GM19099 (cell line): ENCODE measurements around the gene FLRT1.

Experiments used
- POLR2A ChIP-seq: IDR thresholded peaks from 3 replicates; pipeline ENCODE4 v1.6.1; 2011; ENCODE audit warnings: low read depth; ENCODE audit not compliant: insufficient read length; ENCODE audit errors: extremely low read depth

Gene FLRT1

DNA sequence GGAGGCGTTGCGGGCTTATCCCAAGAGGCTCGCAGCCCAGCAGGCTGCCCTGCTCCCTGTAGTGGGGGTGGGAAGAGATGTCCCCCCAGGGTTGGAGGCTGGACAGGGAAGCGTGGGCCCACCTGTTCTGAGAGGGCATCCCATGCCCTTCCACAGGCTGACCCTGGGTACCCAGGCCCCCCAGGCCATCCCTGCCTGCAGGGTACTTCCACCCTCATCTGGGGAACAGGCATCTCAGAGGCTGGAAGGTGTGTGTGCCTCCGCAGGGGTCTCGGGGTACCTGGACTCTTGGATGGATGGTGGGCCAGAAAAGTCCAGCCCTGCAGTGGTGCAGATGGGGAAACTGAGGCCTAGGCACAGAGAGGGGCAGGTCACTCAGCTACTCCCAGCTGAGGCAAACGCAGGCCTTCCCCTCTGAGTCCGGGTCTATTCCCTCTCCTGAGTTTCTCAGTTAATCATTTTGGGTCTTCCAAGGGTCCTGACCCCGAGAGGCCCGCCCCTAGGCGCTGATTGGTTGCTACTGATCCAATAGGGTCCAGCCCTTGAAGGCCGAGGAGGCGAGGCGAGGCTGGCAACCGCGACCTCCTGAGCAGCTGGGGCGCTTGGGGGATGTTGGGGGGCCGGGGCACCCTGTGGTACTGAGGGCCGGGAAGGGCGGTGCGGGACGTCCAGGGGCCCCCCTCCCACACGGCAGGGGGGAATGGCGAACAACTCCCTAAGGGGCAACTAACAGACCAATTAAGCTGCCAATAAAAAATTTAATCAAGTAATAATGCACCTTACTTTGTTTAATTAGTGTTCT is 23.8 kb downstream of the FLRT1 start:
- TF ChIP-seq POLR2A = no peak

DNA sequence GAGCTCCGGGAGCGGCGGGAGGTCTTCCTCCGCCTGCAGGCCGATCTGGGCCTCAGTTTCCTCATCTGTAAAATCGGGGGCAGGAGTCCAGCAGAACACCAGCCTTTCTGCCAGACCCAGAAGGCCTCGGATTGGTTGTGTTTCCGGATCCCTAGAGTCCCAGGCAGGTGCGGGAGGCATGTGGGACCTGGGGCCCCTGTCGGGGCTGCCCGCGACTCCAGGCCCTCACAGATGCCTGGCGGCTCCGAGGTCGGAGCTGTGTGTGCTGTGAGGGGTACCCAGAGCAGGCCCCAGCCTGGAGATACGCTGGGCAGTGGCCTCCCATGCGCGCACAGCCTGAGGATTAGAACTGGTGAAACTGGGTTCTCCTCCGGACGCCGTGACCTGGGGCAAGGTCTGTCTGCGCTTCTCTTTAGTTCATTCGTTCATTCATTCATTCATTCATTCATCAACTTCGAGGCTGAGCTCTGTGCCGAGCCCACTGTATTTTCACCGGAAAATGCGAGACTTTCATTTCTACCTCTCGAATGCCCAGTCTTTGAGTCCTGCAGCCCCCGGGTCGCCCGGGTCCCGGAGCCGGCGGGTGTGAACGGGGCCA is 24.6 kb downstream of the FLRT1 start:
- TF ChIP-seq POLR2A = no peak

GRCh38 chr11:64060861-64061444 is 25.2 kb downstream of the FLRT1 start:
- TF ChIP-seq POLR2A = no peak

DNA sequence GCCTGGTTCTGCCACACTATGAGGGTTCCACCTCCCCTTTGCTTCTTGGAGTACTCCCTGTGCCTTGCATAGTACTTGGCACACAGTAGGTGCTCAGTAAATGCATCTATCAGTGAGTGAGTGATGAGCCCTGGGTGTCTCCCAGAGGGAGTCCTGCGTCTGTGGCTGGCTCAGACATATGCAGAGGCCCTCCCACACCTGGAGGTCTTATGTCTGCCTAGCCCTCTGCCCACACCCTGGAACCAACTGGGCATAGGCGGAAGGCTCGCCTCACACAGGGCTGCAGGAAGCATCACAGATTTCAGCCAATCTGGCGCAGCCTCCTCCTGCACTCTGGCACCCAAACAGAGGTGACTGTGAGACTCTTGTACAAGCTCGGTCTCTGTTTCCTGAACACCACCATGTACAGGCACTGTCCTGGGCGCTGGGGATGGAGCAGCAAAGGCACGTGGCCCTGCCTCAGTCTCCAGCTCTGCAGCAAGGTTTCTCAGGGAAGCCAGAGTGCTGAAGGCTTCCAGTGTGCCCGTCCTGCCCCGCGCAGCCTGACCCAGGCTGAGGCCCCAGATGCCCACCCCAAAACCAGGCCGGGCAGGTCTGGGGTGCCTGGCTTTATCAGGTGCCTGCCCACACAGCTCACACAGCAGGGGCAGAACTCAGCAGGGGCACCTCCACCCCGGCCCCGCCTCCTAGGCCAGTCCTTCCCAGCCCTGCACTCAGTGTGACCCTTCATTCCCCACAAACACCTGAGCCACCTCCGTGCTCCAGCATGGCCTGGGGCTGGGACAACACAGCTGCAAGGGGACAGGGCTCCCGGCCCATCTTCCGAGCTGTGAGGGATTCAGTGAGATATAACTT is 26.7 kb downstream of the FLRT1 start:
- no peak for TF ChIP-seq POLR2A

- TF ChIP-seq POLR2A = no peak
These were observed 28.0 kb downstream of the FLRT1 start for GRCh38 chr11:64063777-64064176.

GRCh38 chr11:64064374-64065140 is 28.8 kb downstream of the FLRT1 start:
- no peak for TF ChIP-seq POLR2A

- no peak for TF ChIP-seq POLR2A
These were observed 29.4 kb downstream of the FLRT1 start for GRCh38 chr11:64065141-64065465.

GRCh38 chr11:64065712-64066111 is 30.0 kb downstream of the FLRT1 start:
- no peak for TF ChIP-seq POLR2A

- no peak for TF ChIP-seq POLR2A
These were observed 31.7 kb downstream of the FLRT1 start for GRCh38 chr11:64067230-64067993.

- TF ChIP-seq POLR2A = no peak
These were observed 33.1 kb downstream of the FLRT1 start for GRCh38 chr11:64068705-64069400.

DNA sequence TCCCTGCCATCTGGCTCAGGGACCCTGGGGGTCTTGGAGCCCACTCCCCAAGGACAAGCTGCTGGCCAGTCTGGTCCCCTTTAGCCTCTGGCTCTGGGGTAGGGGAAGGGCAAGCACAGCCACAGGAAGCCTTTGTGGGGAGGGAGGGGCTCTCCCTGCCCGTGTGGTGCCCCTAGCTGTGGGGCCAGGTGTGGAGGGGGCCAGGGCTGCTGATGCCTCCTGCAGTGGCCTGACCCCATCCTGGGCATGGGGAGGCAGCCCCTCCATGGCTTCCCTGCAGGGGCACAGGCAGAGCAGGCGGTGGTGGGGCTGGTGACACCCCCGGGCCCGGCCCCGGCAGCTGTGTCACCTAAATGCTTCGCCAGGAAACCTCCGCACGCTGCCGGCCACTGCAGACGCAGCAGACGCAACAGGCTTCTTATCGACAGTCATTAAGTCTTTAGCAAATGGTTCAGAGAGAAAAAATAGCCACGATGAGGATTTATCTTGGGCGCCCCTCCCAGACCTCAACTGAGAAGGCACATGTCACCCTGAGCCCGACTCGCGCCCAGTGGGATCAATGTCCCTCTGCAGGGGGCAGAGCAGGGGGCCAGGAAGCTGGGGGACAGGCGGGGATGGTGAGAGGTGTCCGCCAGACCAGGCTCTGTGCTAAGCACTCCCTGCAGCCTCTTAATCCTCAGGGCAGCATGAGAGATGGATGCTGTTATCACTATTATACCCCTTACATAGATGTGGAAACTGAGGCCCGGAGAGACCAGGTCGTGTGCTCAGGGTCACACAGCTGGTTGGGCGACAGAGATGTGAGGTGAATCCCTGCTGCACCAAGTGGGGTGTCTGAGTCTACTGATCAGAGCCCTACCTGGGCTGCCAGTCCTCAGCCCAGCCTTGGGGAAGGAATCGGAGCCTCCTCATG is 33.9 kb downstream of the FLRT1 start:
- no peak for TF ChIP-seq POLR2A

DNA sequence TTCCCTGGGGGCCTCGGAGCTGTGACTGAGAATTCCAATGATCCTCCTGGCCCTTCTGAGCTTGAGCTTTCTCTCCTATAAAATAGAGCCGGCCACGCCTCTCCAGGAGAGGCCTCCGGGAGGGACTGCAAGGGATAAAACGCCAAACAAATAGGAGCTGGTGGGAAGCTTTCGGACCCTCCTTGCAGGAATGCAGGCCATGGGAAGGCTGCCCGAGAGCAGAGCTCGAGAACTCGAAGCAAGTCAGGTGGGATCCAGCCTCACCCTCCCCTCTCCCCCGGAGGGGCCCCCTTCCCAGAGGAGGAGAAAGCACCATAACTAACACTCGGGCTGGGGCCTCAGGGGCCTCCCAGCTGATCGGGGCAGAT is 34.6 kb downstream of the FLRT1 start:
- no peak for TF ChIP-seq POLR2A
